Measurements from ENCODE around the gene ANKRD6. TPM values are rescaled to one million over a fixed set of nuclear protein-coding genes. Genes with fewer than 3 reads are reported as not detected.
"Not testable (repeated sequence)": the region's sequence is repeated elsewhere in the genome, so short reads cannot be mapped to it uniquely, and the experiment has no call there.

The ANKRD6 gene
- 1.1 and 4.1 TPM in 2 replicates for total RNA-seq (2014; rRNA removed; shearing (Covaris generic))

- peak; percentile 75 for DNase-seq (ENCODE audit: low read depth)
Measured at GRCh38 chr6:89432875-89433251, at the start of gene ANKRD6. TSS of gene ANKRD6 (plus strand) at chr6:89433152. CDS start at chr6:89566977, 133,825 bp downstream.

DNA sequence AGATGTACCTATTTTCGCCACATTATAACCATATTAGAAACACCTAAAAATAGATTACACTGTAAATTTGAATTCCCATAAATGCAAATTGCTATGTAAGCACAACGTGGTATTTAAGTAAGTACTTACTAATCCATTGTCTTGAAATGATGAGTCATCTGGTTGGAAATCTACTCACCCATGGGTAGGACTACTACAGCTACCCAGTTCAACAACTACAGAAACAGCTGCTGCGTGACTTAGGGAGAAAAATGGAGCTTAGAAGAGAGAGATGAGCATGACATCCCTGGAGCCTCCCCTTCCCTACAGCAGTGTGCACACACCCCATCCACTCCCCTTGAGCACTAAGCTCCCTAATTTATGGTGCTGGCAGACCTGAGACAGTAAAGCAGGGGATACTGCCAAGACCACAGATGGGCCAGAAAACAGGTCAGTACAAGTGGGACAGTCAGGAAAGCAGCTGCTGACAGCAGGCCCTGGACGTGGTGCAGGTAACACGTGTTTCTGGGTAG is 47.7 kb upstream of the ANKRD6 start:
- DNase-seq (ENCODE audit: low read depth): peak; percentile 43

DNA sequence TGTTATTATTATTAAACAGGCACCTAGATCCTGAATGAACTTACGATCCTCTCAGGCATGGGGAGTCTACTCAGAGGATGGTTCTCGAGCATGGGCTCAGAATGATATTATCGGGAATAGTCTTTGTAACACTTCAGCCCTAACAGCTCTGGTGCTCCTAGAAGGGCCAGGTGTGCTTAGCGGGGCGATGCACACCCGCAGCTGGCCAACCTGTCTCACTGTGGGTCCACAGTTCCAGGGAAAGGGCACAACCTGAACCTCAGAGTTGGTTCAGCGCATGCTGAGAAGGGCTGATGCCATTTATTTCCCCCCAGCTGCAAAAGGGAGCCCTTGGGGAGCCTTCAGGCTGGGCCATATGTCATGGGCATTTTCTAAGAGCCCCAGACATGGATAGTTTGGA is 47.1 kb upstream of the ANKRD6 start:
- DNase-seq (ENCODE audit: low read depth): no peak

- no peak for DNase-seq (ENCODE audit: low read depth)
Measured at GRCh38 chr6:89386917-89387491, 45.9 kb upstream of the ANKRD6 start.

DNA sequence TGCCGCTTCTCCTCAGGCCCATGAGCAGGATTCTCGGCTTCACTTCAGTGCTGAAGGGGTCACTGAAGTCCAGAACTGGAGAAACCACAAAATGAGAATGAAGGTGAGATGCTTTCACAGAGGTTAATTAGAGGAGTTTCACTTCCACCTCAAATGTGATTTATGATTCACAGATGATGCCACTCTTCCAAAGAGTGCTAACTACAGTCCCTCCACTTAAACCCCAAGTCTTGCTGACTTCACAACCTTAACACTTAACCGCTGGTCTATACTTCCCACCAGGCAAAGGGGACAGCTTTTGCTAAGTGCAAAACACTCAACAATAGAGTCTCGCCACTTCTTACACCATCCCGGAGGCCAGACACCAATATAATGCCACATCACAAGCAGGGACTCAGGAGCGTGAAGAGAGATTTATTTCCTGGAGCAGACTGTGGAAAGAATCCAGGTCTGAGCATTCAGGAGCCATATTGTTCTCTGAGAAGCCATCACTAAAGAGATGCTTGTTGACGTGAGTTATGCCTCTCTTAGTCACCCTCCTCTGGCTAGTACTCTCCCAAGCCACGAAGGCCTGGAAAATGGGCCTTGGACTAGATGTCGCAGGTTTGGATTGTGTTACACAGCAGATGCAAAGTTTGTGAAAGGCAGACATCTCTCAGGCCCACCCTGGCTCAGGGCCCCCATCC is 45.3 kb upstream of the ANKRD6 start:
- DNase-seq (ENCODE audit: low read depth): no peak

GRCh38 chr6:89388846-89389245 is 44.1 kb upstream of the ANKRD6 start:
- no peak for DNase-seq (ENCODE audit: low read depth)

DNA sequence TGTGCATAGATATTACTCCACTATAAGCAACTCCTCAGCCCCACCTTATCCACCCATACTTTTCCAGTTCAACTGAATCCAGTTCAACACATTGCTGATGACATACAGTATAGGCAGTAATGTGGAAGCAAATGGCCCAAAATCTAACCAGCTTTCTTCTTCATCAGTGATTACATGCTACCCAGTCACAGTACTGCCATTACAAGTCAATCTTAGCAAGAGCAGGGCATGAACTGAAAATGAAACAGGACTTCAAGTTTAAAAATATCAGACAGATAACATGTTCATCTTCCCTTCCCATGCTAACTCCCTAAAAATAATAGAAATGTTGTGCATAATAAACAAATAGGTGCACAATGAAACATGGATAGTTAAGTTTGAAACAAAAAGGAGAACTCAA is 40.1 kb upstream of the ANKRD6 start:
- no peak for DNase-seq (ENCODE audit: low read depth)

DNA sequence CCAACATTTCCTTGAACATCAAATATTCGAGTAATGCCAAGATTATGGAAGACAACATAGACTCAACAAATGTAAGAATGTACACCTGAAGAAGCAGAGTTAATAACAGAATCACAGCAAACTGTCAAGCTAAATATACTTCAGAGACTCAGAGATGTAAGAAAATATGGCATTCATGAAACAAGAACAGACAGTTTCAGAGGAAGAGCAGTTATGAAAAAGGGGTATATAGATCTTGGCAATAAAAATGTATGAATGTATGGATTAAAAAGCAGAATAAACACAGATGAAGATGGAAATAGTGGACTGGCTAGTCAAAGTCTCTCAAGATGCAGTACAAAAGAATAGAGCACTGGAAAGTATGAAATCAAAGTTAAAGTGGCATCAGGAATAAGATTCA is 39.3 kb upstream of the ANKRD6 start:
- no peak for DNase-seq (ENCODE audit: low read depth)

GRCh38 chr6:89397884-89398283 is 35.1 kb upstream of the ANKRD6 start:
- DNase-seq (ENCODE audit: low read depth): not testable (repeated sequence)

DNA sequence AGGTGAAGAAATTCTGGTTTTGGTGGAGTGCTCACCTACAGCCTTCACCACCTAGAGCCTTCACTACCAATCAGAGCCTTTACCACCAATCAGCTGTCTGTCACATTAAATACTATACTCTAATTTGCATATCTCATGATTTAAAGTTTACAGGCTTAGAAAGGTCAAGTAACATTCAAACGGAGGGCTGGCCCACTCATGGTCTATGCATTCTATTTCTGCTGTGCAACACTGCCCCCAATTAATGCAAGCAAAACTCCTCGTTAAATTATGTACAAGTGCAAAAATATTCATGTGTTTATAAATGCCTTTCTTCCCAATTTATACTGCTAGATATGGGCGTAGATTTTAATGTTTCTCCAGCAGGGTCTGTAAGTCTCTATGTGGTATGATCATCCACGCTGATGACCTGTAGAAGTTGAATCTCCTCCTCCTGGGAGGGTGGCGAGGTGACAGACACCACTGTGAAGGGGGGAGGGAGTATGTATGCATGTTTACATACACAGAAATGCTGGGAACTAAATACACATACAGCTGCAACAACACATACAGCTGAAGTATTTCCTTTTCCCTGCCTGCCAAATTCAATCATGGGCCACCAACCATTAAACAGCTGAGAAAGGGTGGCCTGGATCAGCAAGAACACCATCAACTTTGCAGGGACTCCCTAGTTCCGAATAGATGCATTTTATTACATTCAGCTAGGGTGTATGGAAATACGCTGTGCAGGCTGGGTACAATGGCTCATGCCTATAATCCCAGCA is 34.0 kb upstream of the ANKRD6 start:
- DNase-seq (ENCODE audit: low read depth): no peak

DNA sequence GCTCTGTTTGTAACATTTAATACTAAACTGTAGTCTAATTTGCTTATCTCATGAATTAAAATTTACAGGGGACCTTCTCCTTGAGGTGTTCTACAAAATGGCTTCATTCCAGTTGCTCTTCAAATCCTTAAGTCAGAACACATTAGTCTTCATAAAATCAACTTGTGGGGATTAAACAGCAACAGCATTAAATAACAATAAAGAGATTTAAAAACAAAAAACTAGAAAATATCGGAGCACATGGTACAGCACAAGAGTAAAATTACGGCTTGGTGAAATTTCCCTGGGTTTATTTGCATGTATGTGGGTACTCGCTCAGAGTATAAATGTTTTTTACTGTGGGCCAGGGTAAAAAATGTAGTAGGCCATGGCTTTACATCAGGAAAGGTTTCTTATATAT is 32.9 kb upstream of the ANKRD6 start:
- no peak for DNase-seq (ENCODE audit: low read depth)

GRCh38 chr6:89400912-89401399 is 32.0 kb upstream of the ANKRD6 start:
- DNase-seq (ENCODE audit: low read depth): no peak

DNA sequence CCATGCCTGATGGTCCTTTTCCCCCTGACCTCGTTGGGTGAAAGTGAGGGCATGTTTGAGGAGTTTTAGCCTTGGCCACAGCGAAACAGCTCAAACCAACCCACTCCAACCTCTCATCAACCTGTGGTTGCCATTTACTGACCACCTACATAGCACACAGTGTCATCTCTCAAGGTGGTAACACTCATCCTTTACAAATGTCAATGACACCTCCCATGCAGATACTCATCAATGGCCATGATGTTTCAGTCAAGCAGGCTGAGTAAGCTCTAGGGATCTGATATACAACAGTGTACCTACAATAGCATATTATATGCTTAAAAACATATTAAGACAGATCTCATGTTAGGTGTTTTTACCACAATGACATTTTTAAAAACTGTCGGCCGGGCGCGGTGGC is 30.2 kb upstream of the ANKRD6 start:
- DNase-seq (ENCODE audit: low read depth): no peak

DNA sequence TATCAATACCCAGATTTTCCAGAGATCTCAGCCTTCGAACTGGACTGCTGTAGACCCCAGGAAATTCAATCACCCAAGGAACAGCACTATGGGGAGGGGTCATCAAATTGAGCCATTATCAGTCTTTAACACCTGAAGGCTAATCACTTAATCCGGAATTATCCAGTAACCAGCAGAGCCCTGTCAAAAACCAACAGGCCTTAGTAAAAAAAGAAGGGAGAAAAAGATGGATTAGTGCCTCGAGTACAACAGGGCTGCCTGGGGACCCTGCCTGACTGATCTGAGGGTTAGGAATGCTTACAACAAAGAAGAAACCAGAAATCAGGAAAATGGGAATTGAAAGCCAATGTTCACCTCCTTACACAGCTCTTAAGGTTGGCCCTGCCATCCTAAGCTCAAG is 28.4 kb upstream of the ANKRD6 start:
- no peak for DNase-seq (ENCODE audit: low read depth)

GRCh38 chr6:89406141-89406540 is 26.8 kb upstream of the ANKRD6 start:
- DNase-seq (ENCODE audit: low read depth): no peak

DNA sequence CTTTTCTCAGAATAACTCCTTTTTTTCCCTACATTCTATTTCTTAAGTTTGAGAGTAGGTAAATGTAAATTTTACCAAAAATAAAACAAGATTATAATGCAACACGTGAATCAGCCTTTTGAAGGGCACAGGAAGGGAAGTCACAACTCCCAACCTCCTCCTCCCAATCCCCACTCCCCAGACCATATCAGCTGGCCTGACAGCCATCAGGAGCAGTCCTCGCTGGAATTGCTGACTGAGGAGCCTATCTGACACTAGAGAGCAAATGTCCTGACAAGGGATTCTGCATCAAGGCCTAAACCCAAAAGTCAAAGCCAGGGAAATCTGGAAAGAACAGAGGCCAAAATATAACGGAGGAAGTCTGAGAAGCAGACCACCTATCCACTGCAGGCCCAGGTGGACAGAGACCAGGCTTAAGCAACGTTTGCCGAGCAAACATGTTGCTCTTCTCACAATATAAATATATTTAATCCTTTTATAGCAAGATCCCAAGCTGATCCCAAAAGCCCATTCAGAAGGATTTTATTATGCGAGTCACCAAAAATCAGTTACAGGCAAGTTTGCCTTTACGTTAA is 23.4 kb upstream of the ANKRD6 start:
- no peak for DNase-seq (ENCODE audit: low read depth)

GRCh38 chr6:89410231-89410761 is 22.7 kb upstream of the ANKRD6 start:
- no peak for DNase-seq (ENCODE audit: low read depth)

GRCh38 chr6:89410788-89411144 is 22.2 kb upstream of the ANKRD6 start:
- DNase-seq (ENCODE audit: low read depth): no peak

- DNase-seq (ENCODE audit: low read depth): peak; percentile 42
Measured at GRCh38 chr6:89411145-89412070, 21.5 kb upstream of the ANKRD6 start.

DNA sequence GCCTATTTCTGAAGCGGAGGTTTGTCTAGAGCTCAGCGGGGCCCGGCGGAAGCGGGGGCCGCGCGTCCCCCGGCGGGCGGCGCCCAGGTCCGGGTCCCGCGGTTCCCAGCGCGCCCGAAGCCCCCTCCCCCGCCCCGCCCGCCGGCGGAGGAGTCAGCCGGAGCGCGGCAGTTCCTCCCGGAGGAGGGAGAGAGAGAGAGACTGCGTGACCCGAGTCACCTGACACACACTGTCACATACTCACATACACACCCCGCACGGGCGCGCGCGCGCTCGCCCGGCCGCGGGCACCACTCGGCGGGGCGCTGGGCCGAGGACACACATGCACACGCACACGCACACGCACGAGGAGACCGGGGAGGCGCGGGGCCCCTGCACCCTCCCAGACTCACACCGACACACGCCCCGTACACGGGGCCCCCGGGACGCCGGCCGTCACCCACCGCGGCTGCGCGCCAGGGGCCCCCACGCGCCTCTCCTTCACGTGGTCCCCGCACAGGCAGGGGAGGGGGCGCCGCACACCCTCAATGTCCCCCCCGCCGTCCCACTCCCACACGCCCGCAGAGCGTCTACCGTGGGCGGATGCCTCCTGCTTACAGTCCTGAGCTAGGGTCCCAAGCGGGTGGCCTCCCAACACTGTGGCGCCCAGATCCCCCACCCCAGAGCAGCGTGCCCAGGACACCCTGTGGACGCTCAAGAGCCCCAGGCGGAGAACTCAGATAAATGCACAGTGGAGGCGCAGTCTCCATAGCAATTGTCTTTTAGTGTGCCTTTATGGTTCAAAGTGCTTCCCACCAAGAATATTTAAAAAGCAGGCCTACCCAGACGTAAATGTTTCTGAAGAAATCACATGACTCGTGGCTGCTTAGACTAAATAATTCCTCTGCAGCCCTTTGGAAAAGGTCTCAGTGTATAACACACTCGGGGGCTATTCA is 20.6 kb upstream of the ANKRD6 start, which contains the start of gene RRAGD:
TSS of gene RRAGD (minus strand) at position 203 of the 935 bp plus-strand sequence. CDS start 280 bp downstream, outside the sequence.
- DNase-seq (ENCODE audit: low read depth): peak; percentile 55
